Neural cell (in vitro differentiated cells): Measurements from ENCODE around the gene LTBP1. TPM values are rescaled to one million over a fixed set of nuclear protein-coding genes. Genes with fewer than 3 reads are reported as not detected.

ENCODE experiments used
- H2AFZ ChIP-seq: fragments of 200-600, 300-800 bp; sonication (generic), shearing (Covaris generic); 2 replicates; pipeline ENCODE4 v1.6.0; 2014; ENCODE audit warnings: low read depth, mild to moderate bottlenecking, antibody characterized with exemption, low read length, moderate library complexity
- H3F3A ChIP-seq: fragments of 200-600 bp; shearing (Covaris generic); 2 replicates; pipeline ENCODE4 v1.6.1; 2016; ENCODE audit warnings: mild to moderate bottlenecking, moderate library complexity, mixed read lengths, antibody characterized with exemption, low read length; ENCODE audit not compliant: insufficient read depth, poor library complexity, severe bottlenecking
- H3K27ac ChIP-seq: fragments of 200-600, 300-800 bp; sonication (generic), shearing (Covaris generic); 2 replicates; pipeline ENCODE4 v1.5.1; 2014; ENCODE audit warnings: mild to moderate bottlenecking, low read length, moderate library complexity
- H3K27me3 ChIP-seq: fragments of 300-800, 200-600 bp; sonication (generic), shearing (Covaris generic); 2 replicates; pipeline ENCODE4 v1.6.0; 2014; ENCODE audit warnings: mild to moderate bottlenecking, low read depth, low read length, moderate library complexity; ENCODE audit not compliant: insufficient read depth
- H3K36me3 ChIP-seq: fragments of 300-800, 200-600 bp; sonication (generic), shearing (Covaris generic); 2 replicates; pipeline ENCODE4 v1.5.1; 2014; ENCODE audit warnings: mild to moderate bottlenecking, antibody characterized with exemption, low read length, moderate library complexity; ENCODE audit not compliant: insufficient read depth
- H3K4me2 ChIP-seq: fragments of 300-800, 200-600 bp; sonication (generic), shearing (Covaris generic); 2 replicates; pipeline ENCODE4 v1.6.0; 2014; ENCODE audit warnings: mild to moderate bottlenecking, low read length
- H3K4me3 ChIP-seq: fragments of 300-800, 200-600 bp; sonication (generic), shearing (Covaris generic); 2 replicates; pipeline ENCODE4 v1.5.1; 2014; ENCODE audit warnings: mild to moderate bottlenecking, low read length, moderate library complexity
- H3K79me2 ChIP-seq: fragments of 200-600 bp; shearing (Covaris generic); replicated peaks from 2 replicates; pipeline ENCODE4 v1.6.0; 2014; ENCODE audit warnings: mild to moderate bottlenecking, low read length, moderate library complexity; ENCODE audit not compliant: insufficient read depth
- H3K9ac ChIP-seq: fragments of 300-800, 200-600 bp; sonication (generic), shearing (Covaris generic); 2 replicates; pipeline ENCODE4 v1.6.1; 2016; ENCODE audit warnings: mild to moderate bottlenecking, low read length, mixed read lengths
- H3K9me2 ChIP-seq: fragments of 200-600 bp; shearing (Covaris generic); 2 replicates; pipeline ENCODE4 v1.6.1; 2016; ENCODE audit warnings: mild to moderate bottlenecking, low read length, mixed read lengths; ENCODE audit not compliant: insufficient read depth
- H3K9me3 ChIP-seq: fragments of 200-600, 300-800 bp; sonication (generic), shearing (Covaris generic); 2 replicates; pipeline ENCODE4 v1.6.1; 2016; ENCODE audit warnings: mild to moderate bottlenecking, mixed run types, low read length, moderate library complexity, mixed read lengths
- H4K20me1 ChIP-seq: fragments of 200-600 bp; shearing (Covaris generic); 2 replicates; pipeline ENCODE4 v1.6.1; 2016; ENCODE audit warnings: mild to moderate bottlenecking, mixed run types; ENCODE audit not compliant: insufficient read depth
- EP300 ChIP-seq: fragments of 450-650 bp; conservative IDR thresholded peaks from 2 replicates; pipeline ENCODE4 v1.6.1; 2014; ENCODE audit warnings: antibody characterized with exemption, mild to moderate bottlenecking, moderate library complexity; ENCODE audit not compliant: poor library complexity, severe bottlenecking
- EZH2 ChIP-seq: fragments of 200-600, 300-800 bp; shearing (Covaris generic), sonication (generic); IDR thresholded peaks from 2 replicates; pipeline ENCODE4 v1.6.1; 2014; ENCODE audit warnings: antibody characterized with exemption, low read length, borderline replicate concordance, mild to moderate bottlenecking; ENCODE audit not compliant: insufficient read depth, poor library complexity, severe bottlenecking
- MXI1 ChIP-seq: fragments of 450-650 bp; conservative IDR thresholded peaks from 2 replicates; pipeline ENCODE4 v1.6.1; 2014; ENCODE audit warnings: antibody characterized with exemption, mild to moderate bottlenecking; ENCODE audit not compliant: poor library complexity, severe bottlenecking
- POLR2AphosphoS5 ChIP-seq: IDR thresholded peaks from 2 replicates; pipeline ENCODE4 v1.6.1; 2012
- RAD21 ChIP-seq: fragments of 450-650 bp; conservative IDR thresholded peaks from 2 replicates; pipeline ENCODE4 v1.6.1; 2014; ENCODE audit warnings: antibody characterized with exemption, mild to moderate bottlenecking, moderate library complexity
- SMC3 ChIP-seq: fragments of 450-650 bp; conservative IDR thresholded peaks from 2 replicates; pipeline ENCODE4 v1.6.1; 2014; ENCODE audit warnings: antibody characterized with exemption, mild to moderate bottlenecking, moderate library complexity; ENCODE audit not compliant: poor library complexity
- TAF1 ChIP-seq: IDR thresholded peaks from 2 replicates; pipeline ENCODE4 v1.6.1; 2012; ENCODE audit warnings: low read depth
- polyA plus RNA-seq: library from polyadenylated mRNA; depleted of rRNA; stranded (reverse); fragments of >200 nt; gene quantifications from 2 replicates; pipeline ENCODE4 v1.2.3, GENCODE V29; 2014
- TF ChIP-seq, protein P1 (sequence below): IDR thresholded peaks from 2 replicates; pipeline ENCODE4 v1.6.1; 2012; ENCODE audit warnings: borderline replicate concordance
- TF ChIP-seq, protein P2 (sequence below): fragments of 450-650 bp; IDR thresholded peaks from 2 replicates; pipeline ENCODE4 v1.5.1; 2014; ENCODE audit warnings: antibody characterized with exemption, mild to moderate bottlenecking, moderate library complexity; ENCODE audit not compliant: poor library complexity, severe bottlenecking

The LTBP1 gene
- polyA plus RNA-seq, 1 donor from 2014 or later, result 1.8 TPM

DNA sequence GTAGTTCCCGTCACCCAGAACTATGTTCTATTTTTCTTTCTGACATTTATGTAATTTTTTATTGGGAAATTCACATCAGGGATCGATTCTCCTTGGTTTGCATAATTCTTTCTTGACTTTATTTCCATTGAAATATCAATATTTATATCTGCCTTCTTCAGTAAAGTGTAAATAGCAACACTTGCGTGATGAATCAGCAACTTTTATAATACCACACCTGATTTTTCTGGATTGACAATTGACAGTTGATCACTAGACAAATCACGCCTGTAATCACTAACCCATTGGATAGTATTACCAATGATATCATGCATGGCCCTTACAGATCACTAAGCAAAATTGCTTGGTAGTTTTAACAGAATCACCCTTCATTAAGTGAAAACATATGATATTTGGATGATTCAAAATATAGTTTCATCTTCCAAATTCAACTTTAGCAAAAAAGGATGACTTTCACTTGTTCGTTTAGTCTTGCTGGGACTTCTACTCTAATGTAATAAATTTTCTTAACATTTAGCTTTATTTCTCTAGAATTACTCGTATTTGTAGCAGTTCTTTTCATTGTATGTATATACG is 390.7 kb downstream of the LTBP1 start:
- Histone ChIP-seq H3K4me3 (no peak overlapping the region), H4K20me1 (no peaks in the 10 kb centered on the region), H3K79me2 (no peaks in the 10 kb centered on the region), H3K36me3 (no peaks in the 10 kb centered on the region), H3K27ac (no peak overlapping the region), H2AFZ (no peak overlapping the region), H3K9me3 (no peaks in the 10 kb centered on the region), H3K9ac (no peak overlapping the region), H3F3A (no peaks in the 10 kb centered on the region), H3K27me3 (no peaks in the 10 kb centered on the region), H3K4me2 (no peak overlapping the region), H3K9me2 (no peaks in the 10 kb centered on the region)
- TF ChIP-seq EP300 (no peak), TAF1 (no peak), POLR2AphosphoS5 (no peak), EZH2 (no peak)

DNA sequence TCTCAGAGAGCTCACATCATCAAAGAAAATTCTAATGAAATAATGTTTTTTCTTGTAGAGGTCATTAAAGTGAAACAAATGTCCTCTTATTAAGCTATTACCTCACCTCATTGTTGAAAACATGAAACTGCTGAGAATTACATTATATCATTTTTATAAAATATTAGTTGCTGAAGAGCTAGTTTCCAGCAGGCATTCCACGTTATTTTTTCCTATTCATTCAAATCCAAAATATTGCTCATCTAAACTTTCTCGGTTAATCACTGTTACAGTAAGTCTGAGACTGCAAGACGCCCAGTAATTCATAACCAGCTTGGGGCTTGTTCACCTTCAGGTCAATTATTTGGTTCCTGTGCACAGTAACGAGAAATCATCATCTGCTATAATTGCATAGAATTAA is 391.2 kb downstream of the LTBP1 start:
- H3K79me2 ChIP-seq, result no peaks in the 10 kb centered on the region
- no peak overlapping the region for H3K9ac ChIP-seq

More for the DNA sequence above, 391.2 kb downstream of the LTBP1 start:
- no peak overlapping the region for H3K27ac ChIP-seq
- no peak overlapping the region for H2AFZ ChIP-seq
- H3K27me3 ChIP-seq, result no peaks in the 10 kb centered on the region
- H3K9me2 ChIP-seq, result no peaks in the 10 kb centered on the region
- no peaks in the 10 kb centered on the region for H3K36me3 ChIP-seq
- H3F3A ChIP-seq, result no peaks in the 10 kb centered on the region
- H3K9me3 ChIP-seq, result no peaks in the 10 kb centered on the region
- H3K4me2 ChIP-seq, result no peak overlapping the region
- H4K20me1 ChIP-seq, result no peaks in the 10 kb centered on the region
- no peak for TF ChIP-seq SMC3
- no peak for TF ChIP-seq EP300
- no peak for TF ChIP-seq RAD21
- no peak for TF ChIP-seq TAF1
- TF ChIP-seq, protein P1, sequence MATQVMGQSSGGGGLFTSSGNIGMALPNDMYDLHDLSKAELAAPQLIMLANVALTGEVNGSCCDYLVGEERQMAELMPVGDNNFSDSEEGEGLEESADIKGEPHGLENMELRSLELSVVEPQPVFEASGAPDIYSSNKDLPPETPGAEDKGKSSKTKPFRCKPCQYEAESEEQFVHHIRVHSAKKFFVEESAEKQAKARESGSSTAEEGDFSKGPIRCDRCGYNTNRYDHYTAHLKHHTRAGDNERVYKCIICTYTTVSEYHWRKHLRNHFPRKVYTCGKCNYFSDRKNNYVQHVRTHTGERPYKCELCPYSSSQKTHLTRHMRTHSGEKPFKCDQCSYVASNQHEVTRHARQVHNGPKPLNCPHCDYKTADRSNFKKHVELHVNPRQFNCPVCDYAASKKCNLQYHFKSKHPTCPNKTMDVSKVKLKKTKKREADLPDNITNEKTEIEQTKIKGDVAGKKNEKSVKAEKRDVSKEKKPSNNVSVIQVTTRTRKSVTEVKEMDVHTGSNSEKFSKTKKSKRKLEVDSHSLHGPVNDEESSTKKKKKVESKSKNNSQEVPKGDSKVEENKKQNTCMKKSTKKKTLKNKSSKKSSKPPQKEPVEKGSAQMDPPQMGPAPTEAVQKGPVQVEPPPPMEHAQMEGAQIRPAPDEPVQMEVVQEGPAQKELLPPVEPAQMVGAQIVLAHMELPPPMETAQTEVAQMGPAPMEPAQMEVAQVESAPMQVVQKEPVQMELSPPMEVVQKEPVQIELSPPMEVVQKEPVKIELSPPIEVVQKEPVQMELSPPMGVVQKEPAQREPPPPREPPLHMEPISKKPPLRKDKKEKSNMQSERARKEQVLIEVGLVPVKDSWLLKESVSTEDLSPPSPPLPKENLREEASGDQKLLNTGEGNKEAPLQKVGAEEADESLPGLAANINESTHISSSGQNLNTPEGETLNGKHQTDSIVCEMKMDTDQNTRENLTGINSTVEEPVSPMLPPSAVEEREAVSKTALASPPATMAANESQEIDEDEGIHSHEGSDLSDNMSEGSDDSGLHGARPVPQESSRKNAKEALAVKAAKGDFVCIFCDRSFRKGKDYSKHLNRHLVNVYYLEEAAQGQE, result no peak
- TF ChIP-seq POLR2AphosphoS5, result no peak
- TF ChIP-seq, protein P2, sequence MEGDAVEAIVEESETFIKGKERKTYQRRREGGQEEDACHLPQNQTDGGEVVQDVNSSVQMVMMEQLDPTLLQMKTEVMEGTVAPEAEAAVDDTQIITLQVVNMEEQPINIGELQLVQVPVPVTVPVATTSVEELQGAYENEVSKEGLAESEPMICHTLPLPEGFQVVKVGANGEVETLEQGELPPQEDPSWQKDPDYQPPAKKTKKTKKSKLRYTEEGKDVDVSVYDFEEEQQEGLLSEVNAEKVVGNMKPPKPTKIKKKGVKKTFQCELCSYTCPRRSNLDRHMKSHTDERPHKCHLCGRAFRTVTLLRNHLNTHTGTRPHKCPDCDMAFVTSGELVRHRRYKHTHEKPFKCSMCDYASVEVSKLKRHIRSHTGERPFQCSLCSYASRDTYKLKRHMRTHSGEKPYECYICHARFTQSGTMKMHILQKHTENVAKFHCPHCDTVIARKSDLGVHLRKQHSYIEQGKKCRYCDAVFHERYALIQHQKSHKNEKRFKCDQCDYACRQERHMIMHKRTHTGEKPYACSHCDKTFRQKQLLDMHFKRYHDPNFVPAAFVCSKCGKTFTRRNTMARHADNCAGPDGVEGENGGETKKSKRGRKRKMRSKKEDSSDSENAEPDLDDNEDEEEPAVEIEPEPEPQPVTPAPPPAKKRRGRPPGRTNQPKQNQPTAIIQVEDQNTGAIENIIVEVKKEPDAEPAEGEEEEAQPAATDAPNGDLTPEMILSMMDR, result no peak
- no peak for TF ChIP-seq MXI1
- TF ChIP-seq EZH2, result no peak
- no peak overlapping the region for H3K4me3 ChIP-seq
